Calu3 (cell line): Measurements from ENCODE around the gene PPARG. TPM values are rescaled to one million over a fixed set of nuclear protein-coding genes. Genes with fewer than 3 reads are reported as not detected.

Source experiments
- BruUV-seq: library from RNA; stranded (reverse); fragments of 400-500 nt; replicated peaks from 2 replicates; lab custom pipeline; 2021; lab: Mats Ljungman, UMichigan
- CTCF ChIA-PET: fragments of 300-600 bp; sonication (Branson Sonifier 250); formaldehyde crosslinking; loops from one replicate; lab custom pipeline; 2022; ENCODE audit warnings: antibody characterized with exemption; lab: Charles Lee
- DNase-seq: peaks from one replicate; pipeline ENCODE4 v3.0.0; 2022
- H3K27ac Mint-ChIP-seq: one replicate; pipeline ENCODE4 v1.8.0; 2022; ENCODE audit warnings: mixed read lengths; ENCODE audit not compliant: unreplicated experiment
- H3K27me3 Mint-ChIP-seq: one replicate; pipeline ENCODE4 v1.8.0; 2022; ENCODE audit warnings: mixed read lengths; ENCODE audit not compliant: unreplicated experiment
- H3K36me3 Mint-ChIP-seq: one replicate; pipeline ENCODE4 v1.8.0; 2022; ENCODE audit warnings: mild to moderate bottlenecking, moderate library complexity, mixed read lengths; ENCODE audit not compliant: insufficient read depth, unreplicated experiment
- H3K4me1 Mint-ChIP-seq: one replicate; pipeline ENCODE4 v1.8.0; 2022; ENCODE audit warnings: mild to moderate bottlenecking, low read depth, mixed read lengths; ENCODE audit not compliant: unreplicated experiment
- H3K4me3 Mint-ChIP-seq: one replicate; pipeline ENCODE4 v1.8.0; 2022; ENCODE audit warnings: mild to moderate bottlenecking, low read depth, moderate library complexity, mixed read lengths; ENCODE audit not compliant: unreplicated experiment
- H3K9me3 Mint-ChIP-seq: one replicate; pipeline ENCODE4 v1.8.0; 2022; ENCODE audit warnings: low read depth, mixed read lengths; ENCODE audit not compliant: unreplicated experiment
- intact Hi-C: fragments of 100-400 bp; cut with micrococcal nuclease; formaldehyde crosslinking; loops from one replicate; pipeline ENCODE4 v1.10.0; 2022; ENCODE audit not compliant: unreplicated experiment
- total RNA-seq: library from RNA; stranded (reverse); gene quantifications from 2 replicates; pipeline ENCODE4 v1.2.3, GENCODE V29; 2022
- TF ChIP-seq, protein P1 (sequence below): fragments of 200-600 bp; IDR thresholded peaks from one replicate; pipeline ENCODE4 v1.8.0; 2022; ENCODE audit warnings: antibody characterized with exemption; ENCODE audit not compliant: unreplicated experiment

The PPARG gene
- total RNA-seq, 1 experiment from 2014 or later = 85.8 TPM

DNA sequence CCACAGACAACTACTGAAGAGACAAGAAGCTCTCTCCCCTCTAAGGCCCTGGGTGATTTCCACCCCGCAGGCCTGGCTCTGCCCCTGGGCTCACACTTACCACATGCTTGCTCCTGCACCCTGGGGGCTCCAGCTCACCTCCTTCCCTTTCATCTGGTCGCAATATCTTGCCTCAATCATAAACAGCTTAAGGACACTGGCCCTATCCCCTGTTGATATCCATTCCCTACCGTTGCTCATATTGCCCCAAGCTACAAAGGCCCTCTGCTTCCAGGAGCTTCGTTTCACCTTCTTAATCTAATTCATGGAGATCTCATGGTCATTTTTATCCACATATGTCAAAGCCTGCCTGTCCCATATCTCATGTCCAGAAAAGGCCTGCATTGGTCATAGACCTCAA, 149.4 kb downstream of the PPARG start:
- intact Hi-C loops = no loop called here
- Mint-ChIP-seq H3K27ac (peak overlapping the region; percentile 72), H3K27me3 (no peaks in the 10 kb centered on the region), H3K9me3 (no peaks in the 10 kb centered on the region), H3K4me3 (no peak overlapping the region), H3K36me3 (peaks cover 11% of the 10 kb centered on the region), H3K4me1 (peaks cover 14% of the 10 kb centered on the region)
- TF ChIP-seq, protein P1, sequence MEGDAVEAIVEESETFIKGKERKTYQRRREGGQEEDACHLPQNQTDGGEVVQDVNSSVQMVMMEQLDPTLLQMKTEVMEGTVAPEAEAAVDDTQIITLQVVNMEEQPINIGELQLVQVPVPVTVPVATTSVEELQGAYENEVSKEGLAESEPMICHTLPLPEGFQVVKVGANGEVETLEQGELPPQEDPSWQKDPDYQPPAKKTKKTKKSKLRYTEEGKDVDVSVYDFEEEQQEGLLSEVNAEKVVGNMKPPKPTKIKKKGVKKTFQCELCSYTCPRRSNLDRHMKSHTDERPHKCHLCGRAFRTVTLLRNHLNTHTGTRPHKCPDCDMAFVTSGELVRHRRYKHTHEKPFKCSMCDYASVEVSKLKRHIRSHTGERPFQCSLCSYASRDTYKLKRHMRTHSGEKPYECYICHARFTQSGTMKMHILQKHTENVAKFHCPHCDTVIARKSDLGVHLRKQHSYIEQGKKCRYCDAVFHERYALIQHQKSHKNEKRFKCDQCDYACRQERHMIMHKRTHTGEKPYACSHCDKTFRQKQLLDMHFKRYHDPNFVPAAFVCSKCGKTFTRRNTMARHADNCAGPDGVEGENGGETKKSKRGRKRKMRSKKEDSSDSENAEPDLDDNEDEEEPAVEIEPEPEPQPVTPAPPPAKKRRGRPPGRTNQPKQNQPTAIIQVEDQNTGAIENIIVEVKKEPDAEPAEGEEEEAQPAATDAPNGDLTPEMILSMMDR = no peak
- DNase-seq = no peak
- BruUV-seq = no TSS peak
- CTCF ChIA-PET = no interaction called here

DNA sequence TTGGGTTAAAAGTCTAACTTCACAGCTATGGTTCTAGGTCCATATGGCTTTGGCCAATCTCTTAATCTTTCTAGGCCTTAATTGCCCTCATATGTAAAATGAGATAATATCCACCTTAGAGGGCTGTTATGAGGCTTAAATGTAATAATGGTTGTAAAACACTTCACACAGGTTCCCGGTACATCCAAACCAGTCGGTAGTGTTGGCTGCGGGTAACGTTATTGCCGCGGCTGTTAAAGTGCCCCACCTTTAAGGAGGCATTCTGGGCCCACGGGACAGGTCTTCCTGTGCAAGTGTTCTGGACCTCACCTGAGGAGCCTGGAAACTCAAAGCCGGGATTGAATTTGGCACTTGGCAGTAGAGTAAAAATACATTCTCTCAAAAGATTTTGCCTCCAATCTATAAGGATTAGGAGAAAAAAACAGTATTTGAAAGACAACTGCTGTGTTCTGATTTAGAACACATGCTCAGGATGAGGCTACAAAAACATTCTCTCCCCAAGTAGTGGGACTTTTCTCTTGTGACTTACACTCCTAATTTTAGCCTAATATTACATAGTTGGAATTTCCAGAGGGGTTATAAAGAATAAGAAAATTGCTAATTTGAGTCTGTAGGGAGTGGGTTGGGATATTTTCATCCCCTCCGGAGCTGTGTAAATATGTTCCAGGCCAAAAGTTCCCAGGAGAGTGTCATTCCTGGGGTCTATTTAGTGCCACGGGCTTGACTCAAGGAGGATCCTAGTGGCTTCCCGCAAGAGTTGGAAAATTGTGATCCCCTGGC, 150.5 kb downstream of the PPARG start:
- Mint-ChIP-seq H3K36me3 (peaks cover 12% of the 10 kb centered on the region), H3K27me3 (no peaks in the 10 kb centered on the region), H3K9me3 (no peaks in the 10 kb centered on the region), H3K4me1 (peaks cover 24% of the 10 kb centered on the region), H3K27ac (no peak overlapping the region), H3K4me3 (no peak overlapping the region)
- intact Hi-C loops = no loop called here
- DNase-seq = no peak
- TF ChIP-seq, protein P1 = no peak
- no TSS peak for BruUV-seq
- CTCF ChIA-PET = no interaction called here

DNA sequence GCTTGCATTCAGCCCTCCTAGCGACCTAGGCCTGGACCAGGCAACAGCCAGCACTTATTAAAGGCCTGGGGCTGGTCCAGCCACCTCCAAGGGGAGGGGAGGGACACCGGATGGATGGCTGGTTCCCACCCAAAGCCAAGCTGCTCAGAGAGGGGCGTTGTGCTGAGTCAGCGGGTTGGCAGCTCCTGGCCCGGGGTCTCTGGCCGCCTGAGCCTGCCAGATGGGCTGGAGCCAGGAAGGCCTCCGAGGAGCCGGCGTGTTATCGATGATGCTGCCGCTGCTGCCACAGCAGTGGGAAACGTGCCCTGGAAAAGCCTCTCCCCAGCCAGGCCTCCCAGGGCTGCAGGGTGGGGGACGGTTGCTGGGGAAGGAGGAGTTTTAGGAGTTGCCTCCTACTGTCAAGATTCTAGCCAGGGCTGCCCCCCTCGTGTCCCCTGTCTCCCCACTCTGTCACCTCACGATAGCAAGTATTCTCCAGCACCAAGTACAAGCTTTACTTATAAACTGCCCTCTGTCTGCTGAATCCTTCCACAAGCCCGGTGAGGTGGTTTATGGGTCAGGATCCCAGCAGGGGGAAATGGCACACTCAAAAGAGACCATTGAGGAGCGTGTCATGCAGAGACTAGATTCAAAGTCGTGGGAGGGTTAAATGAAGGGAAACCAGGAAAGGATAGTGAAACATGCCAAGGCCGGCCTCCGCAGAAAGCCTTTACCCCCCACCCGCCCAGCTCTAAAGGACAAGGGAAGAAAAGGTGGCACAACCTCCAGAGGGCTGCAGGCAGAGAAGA, 152.3 kb downstream of the PPARG start:
- TF ChIP-seq, protein P1 = no peak
- no peaks in the 10 kb centered on the region for H3K9me3 Mint-ChIP-seq
- no peak for DNase-seq
- H3K4me3 Mint-ChIP-seq = no peak overlapping the region
- intact Hi-C loops = no loop called here
- no peaks in the 10 kb centered on the region for H3K27me3 Mint-ChIP-seq
- CTCF ChIA-PET = interaction anchor here (0.6 kb wide), 1 partner anchor 177 kb away, joined by 4 read pairs; no protein-coding TSS in a partner anchor
- H3K4me1 Mint-ChIP-seq = peaks cover 42% of the 10 kb centered on the region
- H3K27ac Mint-ChIP-seq = no peak overlapping the region
- BruUV-seq = no TSS peak
- peaks cover 13% of the 10 kb centered on the region for H3K36me3 Mint-ChIP-seq

DNA sequence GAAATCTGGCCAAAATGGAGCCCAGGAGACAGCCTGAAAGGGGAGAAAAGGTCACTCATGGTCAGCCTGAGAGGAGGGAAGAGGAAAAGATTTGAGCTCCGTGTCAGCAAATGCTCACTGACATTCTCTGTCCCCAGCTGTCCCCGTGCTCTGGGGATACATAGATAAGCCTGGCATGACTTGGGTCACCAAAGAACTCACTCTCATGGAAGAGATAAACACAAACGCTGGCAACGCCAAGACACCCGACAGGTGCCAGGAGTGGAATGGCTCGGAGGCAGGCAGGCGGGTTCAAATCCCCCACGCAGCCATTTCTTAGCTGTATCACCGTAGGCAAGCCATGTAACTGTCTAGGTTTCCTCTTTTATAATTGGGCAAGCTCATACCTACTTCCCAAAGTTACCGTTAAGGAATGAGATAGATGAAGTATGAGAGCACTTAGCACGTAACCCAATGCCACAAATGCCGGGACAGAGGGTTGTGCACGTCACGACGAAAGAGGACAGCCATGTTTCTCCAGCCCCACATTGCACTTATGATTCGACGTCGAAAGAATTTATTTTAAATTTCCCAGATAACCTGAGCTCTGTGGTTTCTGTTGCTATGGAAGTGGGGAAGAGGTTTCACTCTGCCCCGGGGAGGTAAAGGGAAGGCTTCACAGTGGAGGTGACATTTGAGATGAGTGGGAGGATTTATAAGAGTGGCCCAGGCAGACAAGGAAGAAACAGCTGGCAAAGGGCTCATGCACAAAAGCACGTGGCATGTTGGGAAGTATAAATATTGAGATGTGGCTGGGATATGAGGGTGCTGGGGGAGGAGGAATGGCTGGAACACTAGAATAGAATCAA, 154.0 kb downstream of the PPARG start:
- TF ChIP-seq, protein P1 = no peak
- CTCF ChIA-PET = no interaction called here
- H3K9me3 Mint-ChIP-seq = no peaks in the 10 kb centered on the region
- DNase-seq = no peak
- peaks cover 57% of the 10 kb centered on the region for H3K4me1 Mint-ChIP-seq
- no peaks in the 10 kb centered on the region for H3K27me3 Mint-ChIP-seq
- H3K27ac Mint-ChIP-seq = peak overlapping the region; percentile 94
- H3K36me3 Mint-ChIP-seq = peaks cover 13% of the 10 kb centered on the region
- intact Hi-C loops = no loop called here
- BruUV-seq = no TSS peak
- H3K4me3 Mint-ChIP-seq = peak overlapping the region; percentile 10
